ENCODE measurements around the gene ROBO1. TPM values are rescaled to one million over a fixed set of nuclear protein-coding genes. Genes with fewer than 3 reads are reported as not detected.

ROBO1 gene
- total RNA-seq, 1 donor, result 69.8 TPM

DNA sequence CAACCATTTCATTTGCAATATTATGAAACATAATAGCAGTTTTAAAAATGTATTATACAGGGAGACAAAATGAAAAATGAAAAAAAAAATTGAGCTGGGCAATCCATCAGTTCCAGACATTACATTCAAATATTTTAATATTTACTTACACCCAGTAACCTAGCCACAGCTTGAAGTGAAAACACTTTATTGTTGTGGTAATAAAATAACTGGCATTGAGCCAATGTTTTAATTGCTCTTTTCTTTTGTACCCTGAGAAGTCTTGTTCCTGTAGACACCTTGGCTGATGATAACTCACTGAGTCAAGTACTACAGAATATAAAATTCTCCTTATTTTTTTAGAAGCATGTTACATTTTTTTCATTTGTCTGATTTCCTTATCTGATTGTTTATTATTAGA is 180.6 kb downstream of the ROBO1 start:
- H3K79me2 ChIP-seq (ENCODE audit: insufficient read depth, low read length), result no peaks in the 10 kb centered on the region
- no peak overlapping the region for H3K27ac ChIP-seq (ENCODE audit: low read depth, low read length)
- H2AFZ ChIP-seq (ENCODE audit: low read length), result no peak overlapping the region
- no peaks in the 10 kb centered on the region for H3K9me3 ChIP-seq (ENCODE audit: low read depth, low read length)
- no peak overlapping the region for H3K4me3 ChIP-seq (ENCODE audit: insufficient read depth, low read length)
- no peaks in the 10 kb centered on the region for H3K4me1 ChIP-seq (ENCODE audit: insufficient read depth, low read length)
- H3K27me3 ChIP-seq (ENCODE audit: insufficient read depth, low read length), result no peaks in the 10 kb centered on the region
- no peak overlapping the region for H3K4me2 ChIP-seq (ENCODE audit: insufficient read depth, low read length)
- H3K36me3 ChIP-seq (ENCODE audit: insufficient read depth, low read length), result no peaks in the 10 kb centered on the region
- no peak for DNase-seq (ENCODE audit: insufficient read length, low spot score, missing footprints)
- TF ChIP-seq, protein P1, sequence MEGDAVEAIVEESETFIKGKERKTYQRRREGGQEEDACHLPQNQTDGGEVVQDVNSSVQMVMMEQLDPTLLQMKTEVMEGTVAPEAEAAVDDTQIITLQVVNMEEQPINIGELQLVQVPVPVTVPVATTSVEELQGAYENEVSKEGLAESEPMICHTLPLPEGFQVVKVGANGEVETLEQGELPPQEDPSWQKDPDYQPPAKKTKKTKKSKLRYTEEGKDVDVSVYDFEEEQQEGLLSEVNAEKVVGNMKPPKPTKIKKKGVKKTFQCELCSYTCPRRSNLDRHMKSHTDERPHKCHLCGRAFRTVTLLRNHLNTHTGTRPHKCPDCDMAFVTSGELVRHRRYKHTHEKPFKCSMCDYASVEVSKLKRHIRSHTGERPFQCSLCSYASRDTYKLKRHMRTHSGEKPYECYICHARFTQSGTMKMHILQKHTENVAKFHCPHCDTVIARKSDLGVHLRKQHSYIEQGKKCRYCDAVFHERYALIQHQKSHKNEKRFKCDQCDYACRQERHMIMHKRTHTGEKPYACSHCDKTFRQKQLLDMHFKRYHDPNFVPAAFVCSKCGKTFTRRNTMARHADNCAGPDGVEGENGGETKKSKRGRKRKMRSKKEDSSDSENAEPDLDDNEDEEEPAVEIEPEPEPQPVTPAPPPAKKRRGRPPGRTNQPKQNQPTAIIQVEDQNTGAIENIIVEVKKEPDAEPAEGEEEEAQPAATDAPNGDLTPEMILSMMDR (IDR thresholded peaks at IDR 0.05; ENCODE audit: extremely low read depth, low read depth, low read length), result no peak
- no peaks in the 10 kb centered on the region for H4K20me1 ChIP-seq (ENCODE audit: insufficient read depth, low read length)

DNA sequence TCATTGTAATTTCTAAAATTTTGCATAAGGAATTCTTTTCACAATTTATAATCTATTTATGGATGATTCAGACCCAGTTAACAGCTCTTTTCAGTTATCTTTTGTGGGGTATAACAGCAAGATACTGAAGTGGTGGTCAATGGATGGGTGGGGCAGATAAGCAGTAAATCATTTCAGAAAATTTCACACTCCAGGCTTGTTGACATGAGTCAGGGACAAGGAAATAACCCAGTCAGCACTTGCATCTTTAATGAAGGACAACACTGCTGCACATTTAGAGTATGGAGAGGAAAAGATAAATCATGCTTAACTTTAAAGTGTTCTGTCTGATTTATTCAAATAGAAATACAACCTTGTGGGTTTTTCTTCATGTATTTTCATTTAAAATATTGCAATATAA is 181.6 kb downstream of the ROBO1 start:
- Histone ChIP-seq H2AFZ (ENCODE audit: low read length) (no peak overlapping the region), H3K79me2 (ENCODE audit: insufficient read depth, low read length) (no peaks in the 10 kb centered on the region), H3K4me1 (ENCODE audit: insufficient read depth, low read length) (no peaks in the 10 kb centered on the region), H3K4me3 (ENCODE audit: insufficient read depth, low read length) (no peak overlapping the region), H4K20me1 (ENCODE audit: insufficient read depth, low read length) (no peaks in the 10 kb centered on the region), H3K27me3 (ENCODE audit: insufficient read depth, low read length) (no peaks in the 10 kb centered on the region), H3K9me3 (ENCODE audit: low read depth, low read length) (no peaks in the 10 kb centered on the region), H3K4me2 (ENCODE audit: insufficient read depth, low read length) (no peak overlapping the region), H3K27ac (ENCODE audit: low read depth, low read length) (no peak overlapping the region), H3K36me3 (ENCODE audit: insufficient read depth, low read length) (no peaks in the 10 kb centered on the region)
- DNase-seq (ENCODE audit: insufficient read length, low spot score, missing footprints), result no peak
- TF ChIP-seq, protein P1 (IDR thresholded peaks at IDR 0.05; ENCODE audit: extremely low read depth, low read depth, low read length), result no peak

DNA sequence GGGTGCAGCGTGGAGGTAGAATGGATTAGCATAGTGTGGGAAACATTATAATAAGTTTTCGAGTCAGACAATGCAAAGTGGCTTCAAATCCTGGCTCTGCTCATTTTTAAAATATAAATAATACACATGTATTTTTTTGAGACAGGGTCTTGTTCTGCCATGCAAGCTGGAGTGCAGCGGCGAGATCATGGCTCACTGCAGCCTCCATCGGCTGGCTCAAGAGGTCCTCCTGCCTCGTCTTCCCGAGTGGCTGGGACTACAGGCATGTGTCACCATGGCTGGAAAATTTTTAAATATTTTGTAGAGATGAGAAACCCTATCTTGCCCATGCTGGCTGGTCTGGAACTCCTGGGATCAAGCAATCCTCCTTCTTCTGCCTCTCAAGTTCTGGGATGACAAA is 194.9 kb downstream of the ROBO1 start:
- no peak overlapping the region for H3K4me3 ChIP-seq (ENCODE audit: insufficient read depth, low read length)
- no peaks in the 10 kb centered on the region for H3K4me1 ChIP-seq (ENCODE audit: insufficient read depth, low read length)
- DNase-seq (ENCODE audit: insufficient read length, low spot score, missing footprints), result no peak
- no peaks in the 10 kb centered on the region for H4K20me1 ChIP-seq (ENCODE audit: insufficient read depth, low read length)
- no peaks in the 10 kb centered on the region for H3K36me3 ChIP-seq (ENCODE audit: insufficient read depth, low read length)
- H3K79me2 ChIP-seq (ENCODE audit: insufficient read depth, low read length), result no peaks in the 10 kb centered on the region
- no peak overlapping the region for H3K27ac ChIP-seq (ENCODE audit: low read depth, low read length)
- H2AFZ ChIP-seq (ENCODE audit: low read length), result no peak overlapping the region
- H3K9me3 ChIP-seq (ENCODE audit: low read depth, low read length), result no peaks in the 10 kb centered on the region
- H3K27me3 ChIP-seq (ENCODE audit: insufficient read depth, low read length), result no peaks in the 10 kb centered on the region
- no peak overlapping the region for H3K4me2 ChIP-seq (ENCODE audit: insufficient read depth, low read length)
- TF ChIP-seq, protein P1 (IDR thresholded peaks at IDR 0.05; ENCODE audit: extremely low read depth, low read depth, low read length), result no peak

DNA sequence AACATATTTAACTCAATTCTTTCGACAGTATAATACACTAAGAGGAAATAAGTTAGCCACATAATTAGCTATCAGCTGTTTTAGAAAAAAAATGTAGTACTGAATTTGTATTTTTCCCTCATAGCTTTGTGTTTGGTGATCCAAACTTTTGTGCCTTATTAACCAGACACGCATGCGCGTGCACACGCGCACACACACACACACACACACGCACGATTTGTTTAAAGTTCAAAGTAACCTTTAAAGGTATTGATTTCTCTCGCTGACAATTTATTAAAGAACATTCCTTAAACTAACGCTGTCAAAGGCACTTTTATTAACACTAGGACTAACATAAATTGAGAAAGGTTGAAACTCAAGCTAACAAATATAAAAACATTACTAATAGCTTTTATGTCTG is 198.9 kb downstream of the ROBO1 start:
- no peaks in the 10 kb centered on the region for H3K9me3 ChIP-seq (ENCODE audit: low read depth, low read length)
- H3K36me3 ChIP-seq (ENCODE audit: insufficient read depth, low read length), result no peaks in the 10 kb centered on the region
- H3K4me1 ChIP-seq (ENCODE audit: insufficient read depth, low read length), result no peaks in the 10 kb centered on the region
- TF ChIP-seq, protein P1 (IDR thresholded peaks at IDR 0.05; ENCODE audit: extremely low read depth, low read depth, low read length), result no peak
- H2AFZ ChIP-seq (ENCODE audit: low read length), result no peak overlapping the region
- H3K4me2 ChIP-seq (ENCODE audit: insufficient read depth, low read length), result no peak overlapping the region
- H3K79me2 ChIP-seq (ENCODE audit: insufficient read depth, low read length), result no peaks in the 10 kb centered on the region
- no peaks in the 10 kb centered on the region for H3K27me3 ChIP-seq (ENCODE audit: insufficient read depth, low read length)
- H3K4me3 ChIP-seq (ENCODE audit: insufficient read depth, low read length), result no peak overlapping the region
- no peak overlapping the region for H3K27ac ChIP-seq (ENCODE audit: low read depth, low read length)
- no peaks in the 10 kb centered on the region for H4K20me1 ChIP-seq (ENCODE audit: insufficient read depth, low read length)
- no peak for DNase-seq (ENCODE audit: insufficient read length, low spot score, missing footprints)
